ENCODE data around the gene DDX41. TPM values are rescaled to one million over a fixed set of nuclear protein-coding genes. Genes with fewer than 3 reads are reported as not detected.

The DDX41 gene
- total RNA-seq, 2 donors from 2014 or later: 70.1 to 230 TPM

GRCh38 chr5:177526191-177526590 lies 9.4 kb upstream of the DDX41 start:
- Mint-ChIP-seq H3K27ac (no peak overlapping the region), H3K36me3 (no peaks in the 10 kb centered on the region), H3K9me3 (no peaks in the 10 kb centered on the region)
- ATAC-seq (no peak), DNase-seq (ENCODE audit: low spot score in 2 of 2) (no peak)

- H3K36me3 Mint-ChIP-seq: no peaks in the 10 kb centered on the region
- H3K27ac Mint-ChIP-seq: peak overlapping the region in 1 of 2 donors; percentile 75
- DNase-seq (ENCODE audit: low spot score in 2 of 2) (no peak), ATAC-seq (no peak)
- H3K9me3 Mint-ChIP-seq: no peaks in the 10 kb centered on the region
Observed at GRCh38 chr5:177524941-177525655, 8.3 kb upstream of the DDX41 start.

- no peak for ATAC-seq
- H3K27ac Mint-ChIP-seq: peak overlapping the region in 1 of 2 donors; percentile 17
- no peaks in the 10 kb centered on the region for H3K9me3 Mint-ChIP-seq
- DNase-seq (ENCODE audit: low spot score in 2 of 2): no peak
- H3K36me3 Mint-ChIP-seq: no peaks in the 10 kb centered on the region
Observed at GRCh38 chr5:177524539-177524900, 7.8 kb upstream of the DDX41 start.

- ATAC-seq: no peak
- no peaks in the 10 kb centered on the region for H3K9me3 Mint-ChIP-seq
- no peak for DNase-seq (ENCODE audit: low spot score in 2 of 2)
Observed at GRCh38 chr5:177523711-177524538, 7.2 kb upstream of the DDX41 start.

GRCh38 chr5:177520916-177521513 lies 4.3 kb upstream of the DDX41 start:
- no peaks in the 10 kb centered on the region for H3K9me3 Mint-ChIP-seq
- ATAC-seq (no peak), DNase-seq (ENCODE audit: low spot score in 2 of 2) (no peak)
- peak overlapping the region; percentile 66 to 97 for H3K27ac Mint-ChIP-seq
- H3K36me3 Mint-ChIP-seq: peaks cover 15 to 16% of the 10 kb centered on the region in 2 donors

More at GRCh38 chr5:177523711-177524538, 7.2 kb upstream of the DDX41 start:
- no peaks in the 10 kb centered on the region for H3K36me3 Mint-ChIP-seq
- H3K27ac Mint-ChIP-seq: peak overlapping the region in 1 of 2 donors; percentile 17

- Mint-ChIP-seq H3K27ac (peak overlapping the region; percentile 66 to 97), H3K9me3 (no peaks in the 10 kb centered on the region), H3K36me3 (peaks cover 22 to 24% of the 10 kb centered on the region in 2 donors)
- no peak for DNase-seq (ENCODE audit: low spot score in 2 of 2)
- no peak for ATAC-seq
Observed at GRCh38 chr5:177520271-177520670, 3.5 kb upstream of the DDX41 start.

- Mint-ChIP-seq H3K27ac (peak overlapping the region; percentile 66 to 97), H3K36me3 (peaks cover 27% of the 10 kb centered on the region in 2 donors)
Observed at GRCh38 chr5:177519463-177520235, 2.9 kb upstream of the DDX41 start.

GRCh38 chr5:177515580-177515979 lies 1.2 kb downstream of the DDX41 start:
- Mint-ChIP-seq H3K36me3 (peaks cover 32 to 50% of the 10 kb centered on the region in 2 donors), H3K9me3 (no peaks in the 10 kb centered on the region), H3K27ac (peak overlapping the region; percentile 88 to 93)
- no peak for DNase-seq (ENCODE audit: low spot score in 2 of 2)
- no peak for ATAC-seq

More at GRCh38 chr5:177519463-177520235, 2.9 kb upstream of the DDX41 start:
- no peak for DNase-seq (ENCODE audit: low spot score in 2 of 2)
- H3K9me3 Mint-ChIP-seq: no peaks in the 10 kb centered on the region
- no peak for ATAC-seq

GRCh38 chr5:177514541-177514940 lies 2.2 kb downstream of the DDX41 start:
- Mint-ChIP-seq H3K9me3 (no peaks in the 10 kb centered on the region), H3K36me3 (peaks cover 32 to 50% of the 10 kb centered on the region in 2 donors), H3K27ac (no peak overlapping the region)
- DNase-seq (ENCODE audit: low spot score in 2 of 2) (no peak), ATAC-seq (no peak)

- H3K27ac Mint-ChIP-seq: no peak overlapping the region
- DNase-seq (ENCODE audit: low spot score in 2 of 2) (no peak), ATAC-seq (no peak)
- peaks cover 32 to 50% of the 10 kb centered on the region in 2 donors for H3K36me3 Mint-ChIP-seq
- H3K9me3 Mint-ChIP-seq: no peaks in the 10 kb centered on the region
Observed at GRCh38 chr5:177513500-177513899, 3.3 kb downstream of the DDX41 start.

- ATAC-seq (no peak), DNase-seq (ENCODE audit: low spot score in 2 of 2) (no peak)
- Mint-ChIP-seq H3K9me3 (no peaks in the 10 kb centered on the region), H3K27ac (no peak overlapping the region), H3K36me3 (peaks cover 32 to 50% of the 10 kb centered on the region in 2 donors)
Observed at GRCh38 chr5:177512736-177513380, 3.9 kb downstream of the DDX41 start.

GRCh38 chr5:177511796-177512675 lies 4.7 kb downstream of the DDX41 start:
- Mint-ChIP-seq H3K36me3 (peaks cover 26 to 46% of the 10 kb centered on the region in 2 donors), H3K9me3 (no peaks in the 10 kb centered on the region), H3K27ac (no peak overlapping the region)
- ATAC-seq (no peak), DNase-seq (ENCODE audit: low spot score in 2 of 2) (no peak)

GRCh38 chr5:177511181-177511580 lies 5.6 kb downstream of the DDX41 start:
- peaks cover 17 to 37% of the 10 kb centered on the region in 2 donors for H3K36me3 Mint-ChIP-seq
- DNase-seq (ENCODE audit: low spot score in 2 of 2): no peak
- H3K9me3 Mint-ChIP-seq: no peaks in the 10 kb centered on the region
- peak overlapping the region in 1 of 2 donors; percentile 93 for H3K27ac Mint-ChIP-seq
- no peak for ATAC-seq

- no peak for DNase-seq (ENCODE audit: low spot score in 2 of 2)
- Mint-ChIP-seq H3K9me3 (no peaks in the 10 kb centered on the region), H3K36me3 (peaks cover 12 to 31% of the 10 kb centered on the region in 2 donors), H3K27ac (no peak overlapping the region)
- no peak for ATAC-seq
Observed at GRCh38 chr5:177510567-177511053, 6.2 kb downstream of the DDX41 start.

GRCh38 chr5:177509991-177510566 lies 6.7 kb downstream of the DDX41 start:
- no peak for DNase-seq (ENCODE audit: low spot score in 2 of 2)
- Mint-ChIP-seq H3K27ac (peak overlapping the region in 1 of 2 donors; percentile 75), H3K9me3 (no peaks in the 10 kb centered on the region), H3K36me3 (peaks cover 6 to 26% of the 10 kb centered on the region in 2 donors)
- ATAC-seq: peak; percentile 9 to 13

Measured in activated naive CD4-positive, alpha-beta T cell treated with anti-CD3 and anti-CD28 coated beads, Interleukin-2, amount 50 U/mL, for 72 hours (primary cell).